ENCODE data around the gene KCNK1. TPM values are rescaled to one million over a fixed set of nuclear protein-coding genes. Genes with fewer than 3 reads are reported as not detected.

Gene KCNK1
- total and polyA plus RNA-seq, 12 donors, result 0.83 to 9.7 (median 3.7) TPM

GRCh38 chr1:233659495-233659894 is 45.6 kb downstream of the KCNK1 start:
- Histone ChIP-seq H3K36me3 (replicated peaks in 1 of 2) (no peaks in the 10 kb centered on the region), H3K9me3 (replicated peaks in 1 of 3) (no peaks in the 10 kb centered on the region), H3K4me3 (no peak overlapping the region), H3K4me1 (replicated peaks in 1 of 2) (no peaks in the 10 kb centered on the region), H3K27me3 (no peaks in the 10 kb centered on the region), H3K27ac (no peak overlapping the region)
- TF ChIP-seq POLR2A (IDR thresholded peaks at IDR 0.05), result no peak
- no peak for TF ChIP-seq CTCF (IDR thresholded peaks at IDR 0.05)
- intact Hi-C loops (cut with DNase I), result no loop called here
- 92 to 96% (median 95%) methylated on average over 7 of the region's 7 CpGs for WGBS, 4 donors
- DNase-seq, result no peak

GRCh38 chr1:233661376-233662159 is 47.7 kb downstream of the KCNK1 start:
- H3K4me3 ChIP-seq, result no peak overlapping the region
- no peaks in the 10 kb centered on the region for H3K9me3 ChIP-seq (replicated peaks in 1 of 3)
- TF ChIP-seq POLR2A (IDR thresholded peaks at IDR 0.05), result no peak
- TF ChIP-seq CTCF (IDR thresholded peaks at IDR 0.05), result no peak
- no peaks in the 10 kb centered on the region for H3K36me3 ChIP-seq (replicated peaks in 1 of 2)
- no peak overlapping the region for H3K27ac ChIP-seq
- no peaks in the 10 kb centered on the region for H3K4me1 ChIP-seq (replicated peaks in 1 of 2)
- DNase-seq, result no peak
- intact Hi-C loops (cut with DNase I), result no loop called here
- no peaks in the 10 kb centered on the region for H3K27me3 ChIP-seq
- 86 to 94% (median 90%) methylated on average over 11 of the region's 11 CpGs for WGBS, 4 donors

DNA sequence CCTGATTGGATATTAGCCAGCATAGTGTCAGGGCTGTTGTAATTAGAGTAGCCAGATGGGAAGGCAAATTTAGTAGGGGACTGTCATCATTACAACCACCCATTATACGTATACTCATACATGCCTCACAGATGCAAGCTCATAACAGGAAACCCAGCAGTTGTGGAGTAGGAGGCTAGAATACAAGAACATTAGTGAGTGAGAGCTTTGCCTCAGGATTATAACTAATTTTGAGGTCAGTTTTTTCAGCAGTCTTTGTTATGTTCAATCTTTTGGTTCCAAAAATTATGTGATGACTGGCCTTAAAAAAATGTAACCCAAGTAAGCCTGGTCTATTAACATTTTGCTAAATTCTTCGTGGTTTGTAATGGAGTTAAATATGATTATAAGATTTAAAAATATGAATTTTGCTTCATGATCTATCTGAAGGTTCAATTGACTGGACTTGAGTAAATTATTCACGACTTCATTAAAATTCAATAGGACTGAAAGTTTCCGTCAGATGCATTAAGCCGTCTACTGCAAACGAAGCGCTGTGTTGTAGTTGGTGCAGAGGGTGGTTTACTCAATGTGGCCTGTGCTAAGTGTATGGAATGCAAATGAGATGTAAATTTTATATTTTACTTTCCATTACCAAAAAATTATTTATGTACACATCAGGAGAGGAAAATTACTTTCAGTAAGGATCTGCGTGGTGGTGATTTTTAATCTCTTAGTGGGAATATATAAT is 48.8 kb downstream of the KCNK1 start:
- intact Hi-C loops (cut with DNase I), result no loop called here
- no peaks in the 10 kb centered on the region for H3K4me1 ChIP-seq (replicated peaks in 1 of 2)
- DNase-seq, result no peak
- no peak overlapping the region for H3K4me3 ChIP-seq
- WGBS, 4 donors, result 92 to 95% (median 95%) methylated on average over 8 of the region's 8 CpGs
- no peak for TF ChIP-seq CTCF (IDR thresholded peaks at IDR 0.05)
- no peak for TF ChIP-seq POLR2A (IDR thresholded peaks at IDR 0.05)
- no peaks in the 10 kb centered on the region for H3K27me3 ChIP-seq
- H3K36me3 ChIP-seq (replicated peaks in 1 of 2), result no peaks in the 10 kb centered on the region
- H3K9me3 ChIP-seq (replicated peaks in 1 of 3), result no peaks in the 10 kb centered on the region
- no peak overlapping the region for H3K27ac ChIP-seq

DNA sequence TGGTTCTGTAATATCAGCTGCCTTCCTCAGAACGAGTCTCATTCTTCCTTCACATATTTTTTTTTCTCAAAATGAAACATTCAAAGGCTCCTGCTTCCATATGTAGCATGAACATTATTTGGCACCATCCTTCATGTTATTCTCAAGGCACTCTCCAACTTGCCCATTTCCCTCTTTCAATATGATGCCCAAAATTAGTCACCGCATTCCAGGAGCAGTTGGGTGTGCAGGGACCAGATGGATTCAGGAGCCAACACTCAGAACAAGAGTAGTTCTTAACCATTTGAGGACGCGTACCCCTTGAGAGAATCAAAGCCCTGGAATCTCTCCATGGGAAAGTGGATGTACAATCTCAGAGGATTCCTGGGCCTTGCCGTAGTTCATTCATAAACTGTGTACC is 50.3 kb downstream of the KCNK1 start:
- intact Hi-C loops (cut with DNase I), result no loop called here
- no peaks in the 10 kb centered on the region for H3K27me3 ChIP-seq
- no peaks in the 10 kb centered on the region for H3K36me3 ChIP-seq (replicated peaks in 1 of 2)
- DNase-seq, result no peak
- no peaks in the 10 kb centered on the region for H3K9me3 ChIP-seq (replicated peaks in 1 of 3)
- TF ChIP-seq POLR2A (IDR thresholded peaks at IDR 0.05) (no peak), CTCF (IDR thresholded peaks at IDR 0.05) (no peak)
- no peaks in the 10 kb centered on the region for H3K4me1 ChIP-seq (replicated peaks in 1 of 2)
- H3K27ac ChIP-seq, result no peak overlapping the region
- no peak overlapping the region for H3K4me3 ChIP-seq
- WGBS, 4 donors, result 95 to 98% (median 96%) methylated on average over 5 of the region's 5 CpGs
